Keratinocyte (primary cell): Measurements from ENCODE around the gene TBL2. TPM values are rescaled to one million over a fixed set of nuclear protein-coding genes. Genes with fewer than 3 reads are reported as not detected.

Experiments used
- DNase-seq: peaks from one replicate; pipeline ENCODE4 v3.0.0-alpha.2; 2011; ENCODE audit warnings: low read depth, missing footprints, low spot score
- FAIRE-seq: peaks from 2 replicates; lab custom pipeline; 2011; peaks lifted over from hg19 to GRCh38; lab: Jason Lieb, UNC
- H2AFZ ChIP-seq: 2 replicates; pipeline ENCODE4 v1.6.0; 2012; ENCODE audit warnings: low read length, control low read depth, inconsistent platforms; ENCODE audit not compliant: control insufficient read depth
- H3K27ac ChIP-seq: 2 replicates; pipeline ENCODE4 v1.5.1; 2011; ENCODE audit warnings: low read length; ENCODE audit not compliant: control insufficient read depth, insufficient read depth
- H3K27me3 ChIP-seq: 3 replicates; pipeline ENCODE4 v1.6.0; 2011; ENCODE audit warnings: low read length; ENCODE audit not compliant: control insufficient read depth, insufficient read depth; ENCODE audit errors: extremely low read depth
- H3K36me3 ChIP-seq, 2 experiments: 2 replicates in 1 of 2; 3 replicates in 1 of 2; pipeline ENCODE4 v1.5.1; 2011; ENCODE audit warnings: low read length in 2 of 2, mild to moderate bottlenecking in 1 of 2; ENCODE audit not compliant: control insufficient read depth in 2 of 2, insufficient read depth in 2 of 2; ENCODE audit errors: extremely low read depth in 1 of 2
- H3K4me1 ChIP-seq: 3 replicates; pipeline ENCODE4 v1.5.1; 2011; ENCODE audit warnings: low read length; ENCODE audit not compliant: control insufficient read depth, insufficient read depth; ENCODE audit errors: extremely low read depth
- H3K4me2 ChIP-seq: 3 replicates; pipeline ENCODE4 v1.6.0; 2011; ENCODE audit warnings: low read depth, low read length; ENCODE audit not compliant: control insufficient read depth, insufficient read depth; ENCODE audit errors: extremely low read depth
- H3K4me3 ChIP-seq, 3 experiments: fragments of 200-600 bp in 1 of 3; sonication (generic) in 1 of 3; 2 replicates in 2 of 3; 3 replicates in 1 of 3; pipeline ENCODE4 v1.5.1; 2011 to 2016; ENCODE audit warnings: low read length in 3 of 3, mild to moderate bottlenecking in 3 of 3, control low read depth in 2 of 3, inconsistent platforms in 1 of 3, low read depth in 1 of 3, mixed read lengths in 1 of 3, mixed run types in 1 of 3, moderate library complexity in 1 of 3; ENCODE audit not compliant: control insufficient read depth in 2 of 3, insufficient read depth in 2 of 3; ENCODE audit errors: extremely low read depth in 1 of 3
- H3K79me2 ChIP-seq: 2 replicates; pipeline ENCODE4 v1.6.0; 2012; ENCODE audit warnings: low read length; ENCODE audit not compliant: control insufficient read depth, insufficient read depth
- H3K9ac ChIP-seq: 3 replicates; pipeline ENCODE4 v1.6.0; 2011; ENCODE audit warnings: low read length; ENCODE audit not compliant: control insufficient read depth, insufficient read depth; ENCODE audit errors: extremely low read depth
- H3K9me1 ChIP-seq: 3 replicates; pipeline ENCODE4 v1.6.0; 2011; ENCODE audit warnings: low read length; ENCODE audit not compliant: control insufficient read depth, insufficient read depth; ENCODE audit errors: extremely low read depth
- H3K9me3 ChIP-seq: 2 replicates; pipeline ENCODE4 v1.5.1; 2012; ENCODE audit warnings: low read depth, low read length; ENCODE audit not compliant: control insufficient read depth
- H4K20me1 ChIP-seq: 3 replicates; pipeline ENCODE4 v1.6.0; 2011; ENCODE audit warnings: low read length; ENCODE audit not compliant: control insufficient read depth, insufficient read depth; ENCODE audit errors: extremely low read depth
- EZH2 ChIP-seq: IDR thresholded peaks from one replicate; pipeline ENCODE4 v1.6.1; 2012; ENCODE audit warnings: inconsistent platforms, mild to moderate bottlenecking, low read length, moderate library complexity
- dilution Hi-C: fragments of 300-500 bp; cut with MboI; formaldehyde crosslinking; loops from one replicate; pipeline ENCODE4 v1.7.0; 2020; ENCODE audit warnings: low sequenced_read_pairs; ENCODE audit not compliant: extremely low pct_ligation_motif_present
- polyA plus RNA-seq, 5 experiments: library from polyadenylated mRNA; depleted of rRNA in 3 of 5; stranded (reverse) in 3 of 5; stranded (forward) in 1 of 5; unstranded in 1 of 5; fragments of >200 nt; gene quantifications; 1 replicate in 1 of 5; 2 replicates in 3 of 5; 3 replicates in 1 of 5; pipeline versions ENCODE4 v1.2.1 to v1.2.3, GENCODE V29; 2011 to 2012; ENCODE audit warnings: missing spikeins in 2 of 5, low read depth in 1 of 5, low replicate concordance in 1 of 5
- TF ChIP-seq, protein P1 (sequence below), 3 experiments: IDR thresholded peaks in 1 of 3; conservative IDR thresholded peaks in 1 of 3; optimal IDR thresholded peaks in 1 of 3; 2 replicates in 2 of 3; 3 replicates in 1 of 3; pipeline versions ENCODE3 to v1.5.1; 2011; ENCODE audit warnings: low read length in 3 of 3, mild to moderate bottlenecking in 3 of 3, moderate library complexity in 2 of 3, control low read depth in 1 of 3, inconsistent platforms in 1 of 3; ENCODE audit not compliant: insufficient read depth in 2 of 3; ENCODE audit errors: extremely low read depth in 1 of 3

Gene TBL2
- polyA plus RNA-seq, 1 donor (not counting 4 experiments of a cell fraction or from before 2014, with no cell fraction given): 29.4 TPM

- H3K4me2 ChIP-seq: peak within 1 kb of the TSS; percentile 100
- H3K27ac ChIP-seq: peak within 1 kb of the TSS; percentile 75
- peak within 1 kb of the TSS; percentile 58 to 92 (median 88) for H3K4me3 ChIP-seq
- peaks cover 23% of the 10 kb centered on the region for H3K4me1 ChIP-seq
- H3K9ac ChIP-seq: peak within 1 kb of the TSS; percentile 86
- FAIRE-seq (no peak), DNase-seq (peak; percentile 67)
- peaks cover 40% of the 10 kb centered on the region for H3K79me2 ChIP-seq
- dilution Hi-C loops: no loop called here
- H3K27me3 ChIP-seq: no peaks in the 10 kb centered on the region
- peaks cover 11% of the 10 kb centered on the region for H4K20me1 ChIP-seq
- no peak for TF ChIP-seq EZH2
- TF ChIP-seq, protein P1, sequence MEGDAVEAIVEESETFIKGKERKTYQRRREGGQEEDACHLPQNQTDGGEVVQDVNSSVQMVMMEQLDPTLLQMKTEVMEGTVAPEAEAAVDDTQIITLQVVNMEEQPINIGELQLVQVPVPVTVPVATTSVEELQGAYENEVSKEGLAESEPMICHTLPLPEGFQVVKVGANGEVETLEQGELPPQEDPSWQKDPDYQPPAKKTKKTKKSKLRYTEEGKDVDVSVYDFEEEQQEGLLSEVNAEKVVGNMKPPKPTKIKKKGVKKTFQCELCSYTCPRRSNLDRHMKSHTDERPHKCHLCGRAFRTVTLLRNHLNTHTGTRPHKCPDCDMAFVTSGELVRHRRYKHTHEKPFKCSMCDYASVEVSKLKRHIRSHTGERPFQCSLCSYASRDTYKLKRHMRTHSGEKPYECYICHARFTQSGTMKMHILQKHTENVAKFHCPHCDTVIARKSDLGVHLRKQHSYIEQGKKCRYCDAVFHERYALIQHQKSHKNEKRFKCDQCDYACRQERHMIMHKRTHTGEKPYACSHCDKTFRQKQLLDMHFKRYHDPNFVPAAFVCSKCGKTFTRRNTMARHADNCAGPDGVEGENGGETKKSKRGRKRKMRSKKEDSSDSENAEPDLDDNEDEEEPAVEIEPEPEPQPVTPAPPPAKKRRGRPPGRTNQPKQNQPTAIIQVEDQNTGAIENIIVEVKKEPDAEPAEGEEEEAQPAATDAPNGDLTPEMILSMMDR (optimal IDR thresholded peaks at IDR 0.05 in 1 of 3, IDR thresholded peaks at IDR 0.05 in 1 of 3, conservative IDR thresholded peaks at IDR 0.05 in 1 of 3; ENCODE audit: extremely low read depth in 1 of 3, insufficient read depth in 2 of 3, low read length in 3 of 3): peak in 1 of 3 experiments; percentile 12
- H3K9me1 ChIP-seq: no peaks in the 10 kb centered on the region
- H2AFZ ChIP-seq: peak within 1 kb of the TSS; percentile 95
- no peaks in the 10 kb centered on the region for H3K9me3 ChIP-seq
- peaks cover 0 to 14% of the 10 kb centered on the region in 2 experiments for H3K36me3 ChIP-seq
Observed at GRCh38 chr7:73522105-73522872, 56.1 kb downstream of the TBL2 start, which contains the start of gene BAZ1B. Gene BAZ1B, minus strand, starts transcription at chr7:73522293. Its CDS starts 360 bp downstream, at chr7:73521933.

- Histone ChIP-seq H3K4me3 (peak overlapping the region; percentile 58 to 92 (median 88)), H3K9ac (peak overlapping the region; percentile 86), H2AFZ (peak overlapping the region; percentile 30), H3K36me3 (peaks cover 0 to 14% of the 10 kb centered on the region in 2 experiments), H3K79me2 (peaks cover 46% of the 10 kb centered on the region), H3K27ac (peak overlapping the region; percentile 75), H3K4me1 (peaks cover 21% of the 10 kb centered on the region), H3K9me3 (no peaks in the 10 kb centered on the region), H3K9me1 (no peaks in the 10 kb centered on the region), H3K4me2 (peak overlapping the region; percentile 100), H4K20me1 (peaks cover 11% of the 10 kb centered on the region), H3K27me3 (no peaks in the 10 kb centered on the region)
- TF ChIP-seq, protein P1 (optimal IDR thresholded peaks at IDR 0.05 in 1 of 3, IDR thresholded peaks at IDR 0.05 in 1 of 3, conservative IDR thresholded peaks at IDR 0.05 in 1 of 3; ENCODE audit: extremely low read depth in 1 of 3, insufficient read depth in 2 of 3, low read length in 3 of 3): no peak
- no peak for TF ChIP-seq EZH2
- dilution Hi-C loops: no loop called here
- DNase-seq: no peak
- FAIRE-seq: no peak
Observed at GRCh38 chr7:73521636-73522104, 56.7 kb downstream of the TBL2 start.
